ENCODE results near the gene SH3RF3.

SH3RF3 gene

DNA sequence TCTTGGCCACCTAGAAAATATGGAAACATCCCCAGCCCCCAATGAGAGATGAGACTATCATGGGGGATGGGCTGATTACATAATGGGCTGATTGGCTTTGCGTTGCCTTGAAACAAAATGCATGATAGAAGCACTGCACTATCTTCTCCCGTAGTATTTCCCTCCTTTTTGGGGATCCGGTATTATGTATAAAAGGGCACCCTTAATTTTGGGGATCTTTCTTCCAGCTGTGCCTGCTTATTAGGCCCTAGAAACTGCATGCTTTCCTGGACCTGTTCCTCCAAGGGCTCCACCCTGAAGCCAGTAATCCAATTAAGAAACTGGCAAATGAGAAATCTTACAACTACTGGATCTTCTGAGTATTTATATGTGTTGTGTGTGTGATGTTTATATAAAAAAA is 34.9 kb upstream of the SH3RF3 start:
- no peak overlapping the region for H3K4me3 ChIP-seq (ENCODE audit: low read depth, low read length)
- ChIA-PET POLR2A (no interaction called here), CTCF (interaction anchor here (1.3 kb wide), 1 partner anchor 416 kb away, joined by 3 read pairs; no protein-coding TSS in a partner anchor)
- DNase-seq (ENCODE audit: low read depth, low spot score): no peak
- TF ChIP-seq CTCF (IDR thresholded peaks at IDR 0.05; ENCODE audit: insufficient read depth, low read length, missing control alignments): no peak

DNA sequence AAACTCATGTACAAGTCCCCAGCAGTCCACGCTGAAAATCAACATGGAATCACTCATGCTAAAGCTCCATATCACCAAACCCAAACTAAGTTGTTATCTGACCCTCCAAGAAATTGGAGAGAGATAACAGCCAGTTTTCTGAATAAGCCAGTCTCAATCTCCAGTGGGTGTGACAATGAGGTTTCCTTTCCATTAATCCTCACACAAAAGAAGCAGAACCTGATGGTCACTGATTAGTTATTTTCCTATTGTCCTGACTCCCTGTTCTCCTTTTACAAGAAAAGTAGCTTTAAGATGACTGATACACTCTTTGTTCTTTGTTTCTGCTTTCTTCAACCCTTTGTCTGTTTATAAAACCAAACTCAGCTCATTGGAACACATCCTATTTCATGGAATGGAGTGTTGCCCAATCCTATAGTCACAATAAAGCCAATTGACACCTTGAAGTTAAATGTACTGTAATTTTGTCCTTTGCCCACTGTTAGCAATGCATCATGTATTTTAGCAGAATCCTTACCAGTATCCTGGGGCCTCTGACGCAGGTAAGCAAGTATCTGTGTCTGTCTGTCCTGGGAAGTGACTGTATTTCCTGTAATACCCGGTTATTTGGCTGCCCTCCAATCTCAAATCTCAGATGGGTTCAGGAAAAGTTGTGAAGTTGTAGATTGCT is 30.6 kb upstream of the SH3RF3 start:
- CTCF ChIA-PET: interaction anchor here (1.5 kb wide), 1 partner anchor 170 kb away, joined by 3 read pairs; no protein-coding TSS in a partner anchor
- DNase-seq (ENCODE audit: low read depth, low spot score): no peak

GRCh38 chr2:109098921-109099273 is 30.1 kb upstream of the SH3RF3 start:
- no peak overlapping the region for H3K4me3 ChIP-seq (ENCODE audit: low read depth, low read length)
- ChIA-PET CTCF (interaction anchor here (1.5 kb wide), 1 partner anchor 170 kb away, joined by 3 read pairs; no protein-coding TSS in a partner anchor), POLR2A (no interaction called here)
- no peak for DNase-seq (ENCODE audit: low read depth, low spot score)
- TF ChIP-seq CTCF (IDR thresholded peaks at IDR 0.05; ENCODE audit: insufficient read depth, low read length, missing control alignments): no peak

More for the DNA sequence above, 30.6 kb upstream of the SH3RF3 start:
- POLR2A ChIA-PET: no interaction called here
- no peak for TF ChIP-seq CTCF (IDR thresholded peaks at IDR 0.05; ENCODE audit: insufficient read depth, low read length, missing control alignments)
- no peak overlapping the region for H3K4me3 ChIP-seq (ENCODE audit: low read depth, low read length)

GRCh38 chr2:109102588-109103233 is 26.3 kb upstream of the SH3RF3 start:
- no peak for TF ChIP-seq CTCF (IDR thresholded peaks at IDR 0.05; ENCODE audit: insufficient read depth, low read length, missing control alignments)
- no peak for DNase-seq (ENCODE audit: low read depth, low spot score)
- no peak overlapping the region for H3K4me3 ChIP-seq (ENCODE audit: low read depth, low read length)
- POLR2A ChIA-PET: interaction anchor here (0.5 kb wide), 1 partner anchor 139 kb away, joined by 3 read pairs; no protein-coding TSS in a partner anchor
- CTCF ChIA-PET: interaction anchor here (0.9 kb wide), 1 partner anchor 15 kb away, joined by 4 read pairs; no protein-coding TSS in a partner anchor

GRCh38 chr2:109105113-109105512 is 23.9 kb upstream of the SH3RF3 start:
- ChIA-PET CTCF (no interaction called here), POLR2A (no interaction called here)
- no peak for DNase-seq (ENCODE audit: low read depth, low spot score)
- TF ChIP-seq CTCF (IDR thresholded peaks at IDR 0.05; ENCODE audit: insufficient read depth, low read length, missing control alignments): no peak
- H3K4me3 ChIP-seq (ENCODE audit: low read depth, low read length): no peak overlapping the region

DNA sequence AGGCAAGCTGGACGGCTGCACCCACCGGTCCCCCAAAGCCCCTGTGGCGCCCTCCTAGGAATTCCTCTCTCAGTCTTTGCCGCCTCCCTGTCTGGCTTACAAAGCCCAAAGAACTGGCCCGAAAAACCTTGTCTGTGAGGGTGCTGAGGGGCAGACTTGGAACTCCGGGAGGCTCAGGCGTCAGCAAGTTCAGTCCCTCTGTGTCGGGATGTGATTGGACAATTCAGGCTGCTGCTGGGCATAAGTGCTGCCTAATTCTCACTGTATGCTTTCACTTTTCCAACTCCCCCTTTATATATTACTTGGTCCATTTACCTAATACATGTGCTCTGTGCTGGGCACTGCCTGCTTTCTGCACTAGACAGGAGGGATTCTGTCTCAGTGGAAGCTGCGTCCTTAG is 20.3 kb upstream of the SH3RF3 start:
- CTCF ChIA-PET: interaction anchor here (0.8 kb wide), 1 partner anchor 402 kb away, joined by 3 read pairs; no protein-coding TSS in a partner anchor
- DNase-seq (ENCODE audit: low read depth, low spot score): no peak
- POLR2A ChIA-PET: no interaction called here

More for the DNA sequence above, 20.3 kb upstream of the SH3RF3 start:
- no peak for TF ChIP-seq CTCF (IDR thresholded peaks at IDR 0.05; ENCODE audit: insufficient read depth, low read length, missing control alignments)
- H3K4me3 ChIP-seq (ENCODE audit: low read depth, low read length): no peak overlapping the region

Measured in AG04449 (cell line).